ENCODE data around the gene TRPM3.

- TF ChIP-seq CTCF (IDR thresholded peaks at IDR 0.05) (no peak), EZH2 (IDR thresholded peaks at IDR 0.05; ENCODE audit: borderline replicate concordance, insufficient read depth, low read depth, low read length, poor library complexity, severe bottlenecking) (no peak)
Observed at GRCh38 chr9:70747261-70747718, 374.1 kb downstream of the TRPM3 start.
